Erythroblast (primary cell): ENCODE data around the gene PRRC1.

Experiments used
- GATA1 ChIP-seq: IDR thresholded peaks from 2 replicates; pipeline ENCODE4 v1.6.1; 2011; ENCODE audit warnings: low read depth, mild to moderate bottlenecking, control low read depth, low read length, moderate library complexity
- POLR2A ChIP-seq: IDR thresholded peaks from 2 replicates; pipeline ENCODE4 v1.6.1; 2011; ENCODE audit warnings: mild to moderate bottlenecking, low read length

DNA sequence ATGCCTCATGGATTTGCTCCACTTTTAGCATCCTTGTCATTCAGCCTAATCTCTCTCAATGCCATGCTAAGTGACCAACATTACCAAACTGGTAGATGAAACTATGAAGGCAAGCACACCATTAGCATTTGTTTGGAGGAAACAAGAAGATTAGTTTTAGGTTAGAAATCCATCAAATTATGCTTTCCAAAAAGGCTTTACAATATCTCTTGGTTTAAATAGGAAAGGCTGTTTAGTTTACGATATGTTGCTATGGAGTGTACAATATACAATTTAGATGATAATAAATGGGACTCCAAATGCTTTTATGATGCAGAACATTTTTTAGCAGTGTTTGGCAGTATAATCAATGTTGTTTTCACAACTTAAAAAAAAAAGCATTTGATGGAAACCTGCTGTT lies 83.7 kb downstream of the PRRC1 start:
- TF ChIP-seq POLR2A (no peak), GATA1 (no peak)
